Endodermal cell (in vitro differentiated cells): ENCODE data around the gene PLA2G4C. TPM values are rescaled to one million over a fixed set of nuclear protein-coding genes. Genes with fewer than 3 reads are reported as not detected.

Experiments
- DNase-seq: peaks from one replicate; pipeline ENCODE4 v3.0.0-alpha.2; 2017
- H3K27ac ChIP-seq: 2 replicates; pipeline ENCODE4 v1.5.1; 2013; ENCODE audit warnings: mild to moderate bottlenecking, low read depth, low read length, moderate library complexity
- H3K27me3 ChIP-seq: 2 replicates; pipeline ENCODE4 v1.6.1; 2013; ENCODE audit warnings: mild to moderate bottlenecking, low read length, moderate library complexity; ENCODE audit not compliant: insufficient read depth, control insufficient read depth, poor library complexity, severe bottlenecking
- H3K36me3 ChIP-seq: 2 replicates; pipeline ENCODE4 v1.7.0; 2013; ENCODE audit warnings: mild to moderate bottlenecking, low read length, moderate library complexity; ENCODE audit not compliant: control insufficient read depth, insufficient read depth
- H3K4me1 ChIP-seq: one replicate; pipeline ENCODE4 v1.7.0; 2013; ENCODE audit warnings: low read length; ENCODE audit not compliant: control insufficient read depth, insufficient read depth
- H3K4me3 ChIP-seq: 2 replicates; pipeline ENCODE4 v1.5.1; 2013; ENCODE audit warnings: mild to moderate bottlenecking, low read length, moderate library complexity
- H3K9ac ChIP-seq: 2 replicates; pipeline ENCODE4 v1.6.1; 2013; ENCODE audit warnings: mild to moderate bottlenecking, low read length, moderate library complexity; ENCODE audit not compliant: poor library complexity, severe bottlenecking; ENCODE audit errors: extremely low read depth
- H3K9me3 ChIP-seq: 2 replicates; pipeline ENCODE4 v1.6.1; 2013; ENCODE audit warnings: mild to moderate bottlenecking, low read length, moderate library complexity; ENCODE audit not compliant: control insufficient read depth
- H3K27ac Mint-ChIP-seq: 2 replicates; pipeline ENCODE4 v1.8.0; 2020; ENCODE audit warnings: mixed read lengths
- H3K27me3 Mint-ChIP-seq: 2 replicates; pipeline ENCODE4 v1.8.0; 2021; ENCODE audit warnings: mild to moderate bottlenecking, mixed read lengths; ENCODE audit not compliant: insufficient read depth
- H3K36me3 Mint-ChIP-seq: 2 replicates; pipeline ENCODE4 v1.8.0; 2020; ENCODE audit warnings: low read depth, mixed read lengths
- H3K4me1 Mint-ChIP-seq: 2 replicates; pipeline ENCODE4 v1.8.0; 2020; ENCODE audit warnings: mixed read lengths
- H3K4me3 Mint-ChIP-seq: 2 replicates; pipeline ENCODE4 v1.8.0; 2020; ENCODE audit warnings: mild to moderate bottlenecking, moderate library complexity, mixed read lengths
- H3K9me3 Mint-ChIP-seq: 2 replicates; pipeline ENCODE4 v1.8.0; 2020; ENCODE audit warnings: mild to moderate bottlenecking, mixed read lengths
- WGBS, 2 experiments: methylation state at CpG; one replicate each; pipeline versions ENCODE4 v1.1.5 to v1.1.7; 2013; ENCODE audit warnings: missing lambda C conversion rate in 2 of 2, mixed read lengths in 1 of 2; ENCODE audit not compliant: insufficient coverage in 1 of 2, insufficient read length in 1 of 2; 5-methylcytosine and 5-hydroxymethylcytosine counted together
- total RNA-seq, 2 donors: library from RNA; stranded (reverse); fragmentation: NEBNext Ultra II Directional in 1 of 2; extraction: Animal tissue kit (Norgen Biotek cat#: 25700) in 1 of 2; gene quantifications; 2 replicates in 1 of 2; 3 replicates in 1 of 2; pipeline ENCODE4 v1.2.1, GENCODE V29; 2021
- TF ChIP-seq, protein P1 (sequence below): fragments of 200-600 bp; sonication (generic); conservative IDR thresholded peaks from 2 replicates; pipeline ENCODE4 v1.5.0; 2021; ENCODE audit warnings: antibody characterized with exemption, mild to moderate bottlenecking

The PLA2G4C gene
- total RNA-seq, 2 donors from 2014 or later: 1.3 to 1.4 TPM

- H3K4me3 Mint-ChIP-seq: no peak overlapping the region
- Histone ChIP-seq H3K9me3 (peaks cover 6% of the 10 kb centered on the region), H3K27ac (no peak overlapping the region), H3K27me3 (no peaks in the 10 kb centered on the region), H3K4me3 (no peak overlapping the region), H3K36me3 (no peaks in the 10 kb centered on the region), H3K4me1 (no peaks in the 10 kb centered on the region), H3K9ac (no peak overlapping the region)
- no peak for DNase-seq
- no peaks in the 10 kb centered on the region for H3K4me1 Mint-ChIP-seq
- TF ChIP-seq, protein P1, sequence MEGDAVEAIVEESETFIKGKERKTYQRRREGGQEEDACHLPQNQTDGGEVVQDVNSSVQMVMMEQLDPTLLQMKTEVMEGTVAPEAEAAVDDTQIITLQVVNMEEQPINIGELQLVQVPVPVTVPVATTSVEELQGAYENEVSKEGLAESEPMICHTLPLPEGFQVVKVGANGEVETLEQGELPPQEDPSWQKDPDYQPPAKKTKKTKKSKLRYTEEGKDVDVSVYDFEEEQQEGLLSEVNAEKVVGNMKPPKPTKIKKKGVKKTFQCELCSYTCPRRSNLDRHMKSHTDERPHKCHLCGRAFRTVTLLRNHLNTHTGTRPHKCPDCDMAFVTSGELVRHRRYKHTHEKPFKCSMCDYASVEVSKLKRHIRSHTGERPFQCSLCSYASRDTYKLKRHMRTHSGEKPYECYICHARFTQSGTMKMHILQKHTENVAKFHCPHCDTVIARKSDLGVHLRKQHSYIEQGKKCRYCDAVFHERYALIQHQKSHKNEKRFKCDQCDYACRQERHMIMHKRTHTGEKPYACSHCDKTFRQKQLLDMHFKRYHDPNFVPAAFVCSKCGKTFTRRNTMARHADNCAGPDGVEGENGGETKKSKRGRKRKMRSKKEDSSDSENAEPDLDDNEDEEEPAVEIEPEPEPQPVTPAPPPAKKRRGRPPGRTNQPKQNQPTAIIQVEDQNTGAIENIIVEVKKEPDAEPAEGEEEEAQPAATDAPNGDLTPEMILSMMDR: no peak
- no peak overlapping the region for H3K27ac Mint-ChIP-seq
- H3K36me3 Mint-ChIP-seq: no peaks in the 10 kb centered on the region
- peaks cover 5% of the 10 kb centered on the region for H3K27me3 Mint-ChIP-seq
- H3K9me3 Mint-ChIP-seq: peaks cover 14% of the 10 kb centered on the region
- WGBS, 2 experiments: 82% methylated on average over 3 to 5 of the region's 5 CpGs
These were observed 57.5 kb downstream of the PLA2G4C start for GRCh38 chr19:48053076-48053475.

- TF ChIP-seq, protein P1: no peak
- H3K9me3 Mint-ChIP-seq: peaks cover 14% of the 10 kb centered on the region
- H3K9ac ChIP-seq: no peak overlapping the region
- no peak overlapping the region for H3K4me3 ChIP-seq
- DNase-seq: no peak
- H3K4me3 Mint-ChIP-seq: no peak overlapping the region
- H3K27me3 ChIP-seq: no peaks in the 10 kb centered on the region
- H3K9me3 ChIP-seq: peaks cover 6% of the 10 kb centered on the region
- no peaks in the 10 kb centered on the region for H3K36me3 Mint-ChIP-seq
- 86 to 87% methylated on average over 4 to 9 of the region's 10 CpGs for WGBS, 2 experiments
- peaks cover 5% of the 10 kb centered on the region for H3K27me3 Mint-ChIP-seq
- no peaks in the 10 kb centered on the region for H3K4me1 Mint-ChIP-seq
- no peaks in the 10 kb centered on the region for H3K36me3 ChIP-seq
- no peak overlapping the region for H3K27ac Mint-ChIP-seq
- H3K27ac ChIP-seq: no peak overlapping the region
- no peaks in the 10 kb centered on the region for H3K4me1 ChIP-seq
These were observed 59.1 kb downstream of the PLA2G4C start for GRCh38 chr19:48051335-48052033.

DNA sequence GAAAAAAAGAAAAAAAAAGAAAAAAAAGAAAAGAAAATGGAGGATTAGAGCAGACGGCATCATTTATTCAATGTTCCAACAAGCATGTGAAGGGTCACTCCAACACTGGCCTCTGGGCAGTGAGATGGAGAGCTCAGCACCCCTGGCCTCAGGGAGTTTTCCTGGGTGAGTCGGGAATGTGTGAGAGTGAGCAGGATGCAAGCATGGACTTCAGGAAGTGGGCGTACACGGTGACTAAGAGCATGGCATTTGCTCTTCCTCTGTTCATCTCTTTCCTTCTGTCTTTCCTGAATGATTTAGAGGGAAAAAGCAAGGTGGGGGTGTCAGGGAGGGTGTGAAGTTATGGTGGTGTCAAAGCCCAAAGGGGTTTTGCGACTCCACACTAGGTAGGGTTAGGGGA lies 66.1 kb downstream of the PLA2G4C start:
- WGBS, 2 experiments: 89 to 93% methylated on average over 3 to 5 of the region's 5 CpGs
- H3K36me3 ChIP-seq: no peaks in the 10 kb centered on the region
- TF ChIP-seq, protein P1: no peak
- peaks cover 26% of the 10 kb centered on the region for H3K27me3 Mint-ChIP-seq
- H3K9ac ChIP-seq: no peak overlapping the region
- H3K4me3 Mint-ChIP-seq: no peak overlapping the region
- no peaks in the 10 kb centered on the region for H3K27me3 ChIP-seq
- no peaks in the 10 kb centered on the region for H3K4me1 Mint-ChIP-seq
- H3K36me3 Mint-ChIP-seq: no peaks in the 10 kb centered on the region
- DNase-seq: no peak
- no peaks in the 10 kb centered on the region for H3K9me3 ChIP-seq
- H3K27ac Mint-ChIP-seq: no peak overlapping the region
- peaks cover 15% of the 10 kb centered on the region for H3K9me3 Mint-ChIP-seq
- no peak overlapping the region for H3K4me3 ChIP-seq
- H3K4me1 ChIP-seq: no peaks in the 10 kb centered on the region
- no peak overlapping the region for H3K27ac ChIP-seq
